Caki2 (cell line): ENCODE results near the gene TTLL11. TPM values are rescaled to one million over a fixed set of nuclear protein-coding genes. Genes with fewer than 3 reads are reported as not detected.

Experiments used
- DNase-seq: peaks from one replicate; pipeline ENCODE4 v3.0.0-alpha.2; 2015; ENCODE audit warnings: low read depth
- in situ Hi-C: cut with HindIII; loops from 2 replicates; pipeline ENCODE4 v1.10.0; 2016; ENCODE audit warnings: low sequenced_read_pairs, low pct_unique_long_range_greater_than_20kb, mixed read lengths
- total RNA-seq: library from RNA; depleted of rRNA; stranded (reverse); fragments of >200 nt; shearing (Covaris generic); gene quantifications from 2 replicates; pipeline ENCODE4 v1.2.3, GENCODE V29; 2014; ENCODE audit warnings: low replicate concordance

The TTLL11 gene
- total RNA-seq, 1 experiment from 2014 or later: 1.7 TPM

DNA sequence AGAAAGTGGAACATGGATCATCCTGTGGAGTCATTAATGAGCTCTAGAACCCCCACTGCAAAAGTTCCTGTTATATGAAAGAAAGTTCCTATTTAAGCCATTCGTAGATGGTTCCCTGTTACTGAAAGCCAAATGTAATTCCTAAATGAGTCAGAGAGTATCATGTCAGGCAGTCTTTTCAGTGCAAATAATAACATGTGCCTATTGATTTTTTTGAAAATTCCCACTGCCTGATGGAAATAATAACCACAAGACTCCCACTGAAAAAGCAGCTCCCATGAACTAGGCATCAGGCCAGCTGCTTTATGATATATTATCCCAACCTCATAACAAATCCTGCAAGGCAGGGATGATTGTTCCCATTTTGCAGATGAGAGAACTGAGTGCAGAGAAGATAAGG lies 224.5 kb downstream of the TTLL11 start:
- in situ Hi-C loops: no loop called here
- no peak for DNase-seq

DNA sequence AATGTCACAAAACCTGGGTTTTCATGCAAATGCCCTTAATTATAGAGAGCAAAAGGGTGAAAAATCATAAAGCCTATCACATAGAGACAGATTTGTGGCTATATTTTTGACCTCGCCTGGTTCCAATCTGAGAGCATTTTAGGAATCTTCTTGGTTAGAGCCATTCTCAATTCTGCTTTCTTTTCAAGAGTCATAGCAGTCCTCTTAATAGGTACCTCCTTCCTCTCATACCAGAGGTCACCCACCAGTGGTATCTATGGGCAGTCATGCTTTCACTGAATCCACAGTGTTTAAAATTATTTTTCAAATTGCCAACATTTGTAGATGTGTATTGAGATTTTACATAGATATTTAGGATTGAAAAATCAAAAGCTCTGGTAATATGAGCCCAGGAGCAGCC lies 226.2 kb downstream of the TTLL11 start:
- in situ Hi-C loops: no loop called here
- no peak for DNase-seq

DNA sequence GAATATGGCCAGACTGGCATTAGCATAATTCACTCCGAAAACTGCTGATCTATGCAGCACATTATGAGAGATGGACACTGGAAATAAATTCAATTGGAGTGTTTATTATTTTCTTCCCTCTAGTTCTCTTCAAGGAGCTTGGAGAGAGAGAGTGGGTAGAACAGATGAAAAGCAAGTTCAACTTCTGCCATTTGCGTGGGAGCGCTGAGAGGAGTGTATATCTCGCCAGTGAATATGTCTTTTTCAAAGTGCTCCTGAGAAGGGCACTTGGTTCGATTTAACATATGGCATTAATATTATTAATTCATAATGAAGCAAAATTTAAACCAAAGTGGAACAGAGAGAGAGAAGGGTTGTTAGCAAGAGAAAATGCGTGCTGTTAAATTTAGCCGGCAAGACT lies 227.2 kb downstream of the TTLL11 start:
- no peak for DNase-seq
- in situ Hi-C loops: no loop called here

DNA sequence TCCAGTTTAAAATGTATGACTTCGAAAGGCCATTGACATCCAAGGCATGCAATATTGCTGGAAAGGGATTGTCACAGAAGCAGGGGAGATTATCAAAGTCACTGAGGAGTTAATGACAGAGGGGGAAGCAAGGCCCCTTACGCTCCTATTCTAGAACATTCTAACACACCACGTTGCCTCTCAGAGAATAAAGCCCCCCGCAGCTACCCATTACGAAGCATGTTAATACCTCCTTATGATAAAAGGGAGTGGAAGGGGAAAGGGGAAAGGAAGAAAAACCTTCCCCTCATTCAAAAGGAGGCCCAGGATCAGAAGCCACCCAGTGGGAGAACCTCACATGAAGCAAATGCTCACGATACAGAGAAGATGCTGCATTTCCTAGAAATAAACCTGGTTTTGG lies 228.0 kb downstream of the TTLL11 start:
- in situ Hi-C loops: no loop called here
- no peak for DNase-seq

DNA sequence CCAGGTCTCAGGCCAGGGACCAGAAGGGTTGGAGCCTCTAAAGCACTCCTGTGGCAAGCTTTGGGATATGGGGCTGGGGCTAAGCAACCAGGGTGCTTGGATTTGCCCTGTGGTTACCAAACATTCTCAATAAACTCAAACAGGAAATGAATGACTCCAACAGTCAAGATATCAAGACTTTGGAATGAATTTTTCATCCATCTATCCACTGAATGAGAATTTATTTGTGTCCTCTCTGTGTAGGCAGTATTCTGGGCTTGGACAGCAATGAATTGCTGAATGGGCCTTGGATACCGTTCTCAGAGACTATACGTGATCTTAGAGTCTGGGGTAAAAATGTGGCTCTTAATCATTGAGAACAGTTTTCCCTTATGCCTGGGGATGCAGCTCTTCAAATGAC lies 229.2 kb downstream of the TTLL11 start:
- in situ Hi-C loops: no loop called here
- no peak for DNase-seq

DNA sequence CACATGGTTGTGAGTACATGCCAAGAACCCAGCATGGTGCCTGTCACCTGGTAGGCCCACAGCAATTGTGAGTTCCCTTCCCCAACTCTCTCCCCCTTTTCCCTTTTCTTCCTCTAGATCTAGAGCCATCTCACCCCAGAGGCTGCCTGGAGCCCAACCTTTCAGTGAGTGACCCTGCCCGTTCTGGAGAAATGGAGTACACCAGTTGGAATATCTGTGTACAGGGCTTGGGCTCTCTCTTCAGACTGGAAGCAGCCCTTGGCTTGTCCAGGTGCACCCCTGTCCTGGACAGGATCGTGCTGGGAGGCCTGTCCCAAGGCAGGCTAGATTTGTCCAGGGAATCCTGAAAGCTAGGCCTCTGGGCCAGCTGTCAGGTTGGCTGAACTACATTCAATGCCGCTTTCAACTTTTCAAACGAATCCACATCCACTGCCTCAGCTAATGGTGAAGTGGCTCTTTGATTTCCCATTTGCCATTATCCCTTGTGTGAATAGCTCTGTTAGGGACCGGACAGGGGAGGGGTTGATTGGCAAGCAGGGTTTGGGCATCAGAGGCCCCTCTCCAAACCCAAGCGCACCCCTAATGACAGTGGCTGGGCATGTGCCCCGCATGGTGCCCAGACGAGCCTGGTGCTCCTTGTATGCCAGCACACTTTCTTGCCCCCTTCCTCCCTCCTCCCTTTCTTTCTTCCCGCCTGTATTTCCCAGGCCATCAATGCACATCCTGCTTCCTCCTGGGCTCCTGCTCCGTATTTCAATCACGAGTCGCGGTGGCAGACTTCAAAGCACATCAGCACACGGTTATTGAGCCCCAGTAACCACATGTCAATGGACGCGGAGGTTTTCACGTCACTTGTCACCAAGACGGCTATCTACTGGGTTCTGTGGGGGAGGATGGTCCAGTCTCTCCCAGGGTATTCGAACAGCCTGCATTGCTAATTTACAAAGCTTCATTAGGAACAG lies 230.5 kb downstream of the TTLL11 start:
- no peak for DNase-seq
- in situ Hi-C loops: no loop called here

DNA sequence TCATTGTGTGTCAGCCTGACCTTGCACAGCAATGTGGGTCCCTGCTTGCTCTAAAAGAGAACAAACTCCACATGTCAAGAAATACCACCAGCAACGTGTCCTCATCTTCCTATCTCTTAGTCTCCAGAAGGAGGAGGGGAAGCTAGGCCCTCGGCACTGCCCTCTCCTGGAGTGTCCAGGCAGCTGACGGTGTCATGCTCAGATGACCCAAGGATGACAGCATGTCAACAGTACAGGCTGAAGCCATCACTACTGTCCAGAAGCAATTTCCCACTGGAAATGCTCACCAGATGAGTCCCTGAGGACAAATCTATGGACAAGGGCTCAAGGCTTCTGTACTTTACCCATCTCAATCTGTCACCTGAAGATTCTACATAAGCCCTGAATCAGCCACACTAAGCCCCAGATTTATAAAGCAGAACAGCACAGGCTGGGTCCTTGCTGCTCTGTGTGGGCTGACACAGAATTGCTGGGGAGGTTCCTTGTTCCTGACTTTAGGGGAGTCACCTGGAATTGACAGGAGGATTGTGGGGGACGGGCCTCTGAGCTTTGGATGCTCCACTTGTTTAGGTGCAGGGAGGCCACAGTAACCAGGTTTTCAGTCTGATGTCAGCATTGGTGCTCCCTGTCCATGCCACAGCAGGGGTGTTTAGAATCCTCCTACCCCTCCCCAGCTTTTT lies 231.5 kb downstream of the TTLL11 start:
- peak; percentile 32 for DNase-seq
- in situ Hi-C loops: no loop called here

DNA sequence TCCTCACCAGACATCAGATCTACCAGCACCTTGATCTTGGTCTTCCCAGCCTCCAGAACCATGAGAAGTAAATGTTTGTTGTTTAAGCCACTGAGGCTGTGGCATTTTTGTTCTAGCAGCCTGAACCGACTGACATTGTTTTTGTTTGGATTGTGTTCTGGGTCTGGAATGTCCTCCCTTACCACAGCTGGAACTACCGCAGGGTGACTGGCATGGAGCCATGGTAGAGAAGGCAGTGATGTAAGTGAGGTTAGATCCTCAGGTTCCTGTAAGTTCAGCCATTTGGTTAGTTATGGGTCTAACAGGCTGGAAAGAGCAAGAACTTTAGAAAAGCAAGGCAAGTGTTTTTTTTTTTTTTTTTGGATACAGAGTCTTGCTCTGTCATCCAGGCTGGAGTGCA lies 232.4 kb downstream of the TTLL11 start:
- in situ Hi-C loops: no loop called here
- no peak for DNase-seq

DNA sequence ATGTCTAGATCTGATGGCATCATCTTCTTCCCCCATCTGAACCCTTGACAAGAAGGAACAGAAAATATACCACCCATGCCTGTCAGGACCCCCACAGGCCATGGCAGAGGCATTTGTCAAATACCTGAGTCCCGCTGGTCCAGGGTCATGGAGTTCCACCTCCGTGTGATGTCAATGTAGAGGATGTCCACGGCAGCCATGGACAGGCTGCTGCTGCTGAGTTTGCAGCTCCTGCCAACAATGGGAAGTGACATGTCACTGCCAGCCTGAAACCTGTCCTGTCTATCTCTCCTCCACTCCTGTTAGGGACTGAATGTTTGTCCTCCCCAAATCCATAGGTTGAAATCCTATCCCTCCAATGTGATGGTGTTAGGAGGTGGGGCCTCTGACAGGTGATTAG lies 232.9 kb downstream of the TTLL11 start:
- DNase-seq: no peak
- in situ Hi-C loops: no loop called here

DNA sequence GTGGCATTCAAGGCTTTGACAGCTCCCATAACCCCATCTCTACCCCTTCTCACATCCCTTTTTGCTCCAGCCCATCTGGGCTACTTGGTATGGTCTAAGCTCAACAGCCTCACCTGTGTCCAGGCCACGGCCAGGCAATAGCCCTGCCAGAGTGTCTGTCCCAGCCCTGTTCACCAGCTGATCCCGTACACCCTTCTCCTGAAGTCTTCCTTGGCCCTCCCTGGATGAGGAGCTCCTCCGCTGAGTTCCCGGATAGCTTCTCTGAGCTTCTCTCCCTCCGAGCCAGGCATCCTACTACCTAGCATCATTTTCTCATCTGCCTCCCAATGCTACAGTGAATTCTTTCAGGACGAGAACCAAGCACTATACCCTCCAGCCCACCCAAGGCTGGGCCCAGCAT lies 233.5 kb downstream of the TTLL11 start:
- no peak for DNase-seq
- in situ Hi-C loops: no loop called here

DNA sequence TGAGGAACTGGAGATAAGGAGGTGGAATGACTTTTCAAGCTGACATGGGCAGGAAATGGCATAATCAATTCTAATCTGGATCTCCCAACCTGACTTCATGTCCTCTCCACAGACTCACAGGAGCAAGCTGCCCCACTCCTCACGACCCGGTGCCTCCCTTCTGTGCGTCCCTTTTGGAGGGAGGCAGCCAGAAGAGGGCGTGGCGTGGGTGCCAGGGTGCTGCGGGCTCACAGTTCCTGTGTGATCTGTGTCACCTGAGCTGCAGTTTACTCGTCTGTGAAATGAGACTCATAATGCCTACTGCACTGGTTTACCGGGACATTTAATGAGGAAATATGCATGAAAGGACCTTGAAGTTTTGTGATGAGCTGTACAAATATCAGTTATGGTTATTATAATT lies 234.3 kb downstream of the TTLL11 start:
- in situ Hi-C loops: no loop called here

DNA sequence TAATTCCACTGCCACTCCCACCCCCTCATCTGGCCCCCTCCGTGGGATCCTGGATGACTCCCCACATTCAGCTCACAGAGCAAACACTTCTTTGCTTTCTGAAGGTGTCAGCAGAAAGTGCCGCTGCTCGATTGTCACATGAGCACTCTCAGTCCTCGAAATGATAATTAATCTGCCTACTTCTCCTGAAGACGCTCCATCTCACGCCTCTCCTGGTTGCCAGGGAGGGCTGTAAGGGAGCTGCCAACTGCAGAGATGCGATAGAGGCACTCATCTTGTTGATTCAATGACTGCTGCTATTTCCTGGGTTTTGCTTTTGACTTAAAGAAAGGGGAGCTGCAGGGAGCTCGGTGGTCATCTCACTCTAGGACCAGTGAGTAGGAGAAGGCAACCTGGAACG lies 235.2 kb downstream of the TTLL11 start:
- in situ Hi-C loops: no loop called here
- no peak for DNase-seq

More for the DNA sequence above, 234.3 kb downstream of the TTLL11 start:
- no peak for DNase-seq

DNA sequence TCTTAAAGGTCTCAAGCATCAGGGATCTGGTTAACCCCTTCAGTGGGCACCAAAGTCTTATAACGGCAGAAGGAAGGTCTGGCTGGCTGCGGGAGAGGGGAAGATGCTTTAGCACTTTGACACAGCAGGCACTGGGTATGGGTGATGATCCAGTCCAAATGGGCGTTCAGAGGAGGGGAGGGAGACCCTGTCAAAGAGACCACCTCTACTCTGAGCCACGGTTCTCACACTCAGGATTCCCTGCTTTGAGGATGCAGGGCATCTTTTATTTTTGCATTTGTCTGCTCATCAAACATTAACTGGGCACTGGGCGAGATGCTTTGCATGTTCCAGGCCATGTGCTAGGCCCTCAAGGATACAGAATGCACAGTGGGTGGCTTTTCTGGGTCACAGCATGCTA lies 237.6 kb downstream of the TTLL11 start:
- in situ Hi-C loops: no loop called here
- no peak for DNase-seq

DNA sequence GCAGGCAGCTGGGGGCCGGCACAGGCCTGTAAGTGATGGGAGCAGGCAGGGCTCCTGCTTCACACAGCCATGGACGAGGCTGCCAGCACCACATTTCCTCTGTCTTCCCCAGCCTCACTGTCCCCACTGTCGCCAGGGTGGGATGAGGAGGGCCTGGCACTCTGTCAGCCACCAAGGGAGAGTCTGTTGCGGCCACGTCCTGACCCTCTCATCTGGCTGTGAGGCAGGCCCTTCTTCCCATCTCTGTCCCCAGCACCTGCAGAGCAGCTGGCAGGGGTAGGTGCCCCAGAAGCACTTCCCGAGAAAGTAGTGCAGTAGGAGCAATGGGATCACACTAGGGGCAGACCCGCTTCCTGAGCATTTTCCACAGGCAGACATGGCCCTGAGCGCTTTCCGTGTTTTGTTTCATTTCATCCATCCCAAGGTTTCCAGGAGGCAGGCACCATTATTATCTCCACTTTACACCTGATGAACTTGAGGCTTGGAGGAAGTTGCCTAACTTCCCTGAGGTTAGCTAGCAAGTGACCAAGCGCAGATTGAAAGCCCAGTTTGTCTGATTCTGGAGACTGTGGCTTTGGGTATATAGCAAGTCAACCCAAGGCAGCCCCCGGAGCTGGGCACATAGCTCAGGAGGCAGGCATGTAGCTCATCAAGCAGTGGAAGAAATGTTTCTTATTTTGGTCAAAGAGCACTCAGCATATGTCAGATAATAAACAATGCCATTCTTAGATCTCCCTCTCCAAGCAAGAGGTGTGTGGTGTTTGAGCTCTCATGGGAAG lies 239.3 kb downstream of the TTLL11 start:
- in situ Hi-C loops: no loop called here
- DNase-seq: no peak

DNA sequence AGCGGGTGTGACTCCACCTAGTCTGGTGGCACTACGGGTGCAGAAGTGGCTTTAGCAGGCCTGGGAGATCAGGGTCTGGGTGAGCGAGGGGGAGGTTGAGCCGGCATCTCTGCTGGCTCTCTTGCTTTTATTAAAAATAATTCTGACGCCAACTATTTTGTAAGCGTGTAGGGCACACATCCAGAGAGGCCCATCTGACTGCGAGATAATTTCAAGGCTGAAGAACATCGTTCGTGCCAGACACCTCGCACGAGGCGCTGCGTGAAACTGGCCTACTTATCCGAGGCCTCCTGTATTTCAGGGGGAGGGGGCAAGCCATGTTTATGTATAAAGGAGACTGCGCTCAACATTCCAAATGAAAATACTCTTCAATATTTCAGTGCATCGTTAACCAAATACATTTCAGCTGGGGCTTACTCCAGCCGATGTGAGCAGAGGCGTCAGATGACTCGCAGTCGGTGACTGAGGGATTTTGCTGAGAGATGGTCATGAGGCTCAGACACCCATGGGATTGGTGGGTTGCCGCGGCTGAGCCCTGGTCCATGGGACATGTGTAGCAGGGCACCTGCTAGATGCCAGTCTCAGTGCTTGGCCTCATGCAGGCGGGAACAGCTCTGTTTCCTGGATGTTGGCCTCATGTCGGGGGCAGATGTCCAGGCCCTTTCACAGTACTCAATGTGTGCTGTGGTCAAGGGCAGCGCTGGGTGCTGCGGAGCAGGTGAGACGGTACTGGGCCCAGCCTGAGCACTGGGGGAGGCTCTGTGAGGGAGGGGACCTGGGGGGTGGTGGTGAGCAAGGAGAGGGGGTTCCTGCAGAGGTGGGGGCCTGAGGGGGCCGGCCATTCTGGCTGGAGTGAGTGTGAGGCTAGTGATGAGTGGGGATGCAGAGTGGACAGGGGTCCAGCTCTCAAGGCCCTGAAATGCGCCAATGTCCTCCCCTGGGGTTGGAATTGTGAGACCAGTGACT lies 240.2 kb downstream of the TTLL11 start:
- DNase-seq: no peak
- in situ Hi-C loops: no loop called here

DNA sequence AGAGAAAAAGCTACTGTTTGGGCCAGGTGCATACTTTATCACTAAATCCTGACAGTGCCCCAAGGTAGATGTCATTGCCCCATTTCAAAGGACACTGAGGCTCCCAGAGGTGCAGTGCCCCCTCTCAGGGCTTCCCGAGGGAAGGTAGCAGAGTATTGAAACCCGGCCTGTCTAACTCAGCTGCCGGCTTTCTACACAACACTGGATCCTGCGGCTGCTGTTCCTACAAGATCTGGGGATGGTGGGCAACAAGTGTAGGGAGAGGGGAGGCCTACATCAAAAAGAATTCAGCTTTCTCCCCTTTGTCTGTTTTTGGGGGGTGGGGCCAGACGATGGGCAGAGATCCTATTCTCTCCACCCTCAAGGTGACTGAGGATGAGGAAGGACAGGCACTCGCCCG lies 240.9 kb downstream of the TTLL11 start:
- DNase-seq: no peak
- in situ Hi-C loops: no loop called here

DNA sequence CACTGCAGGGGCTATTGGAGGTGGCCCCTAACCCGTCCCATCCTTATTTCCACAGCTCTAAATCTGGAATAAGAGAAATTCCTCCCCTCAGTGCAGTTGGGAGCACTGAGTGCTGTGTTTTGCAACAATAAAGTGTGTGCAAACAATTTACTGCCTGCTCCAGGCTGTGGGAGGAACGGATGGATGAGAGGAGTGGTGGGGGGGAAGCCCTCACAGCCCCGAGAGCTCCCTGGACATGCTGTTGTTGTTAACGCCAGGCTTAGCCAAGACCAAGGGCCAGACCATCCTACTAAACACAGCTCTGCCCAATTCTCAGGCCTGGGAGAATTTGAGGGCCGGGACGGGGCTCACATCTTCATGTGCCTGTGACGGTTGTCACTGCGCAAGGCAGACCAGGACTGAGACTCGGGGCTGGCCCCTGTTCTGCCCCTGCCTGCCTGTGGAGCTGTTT lies 241.4 kb downstream of the TTLL11 start:
- in situ Hi-C loops: no loop called here
- no peak for DNase-seq

DNA sequence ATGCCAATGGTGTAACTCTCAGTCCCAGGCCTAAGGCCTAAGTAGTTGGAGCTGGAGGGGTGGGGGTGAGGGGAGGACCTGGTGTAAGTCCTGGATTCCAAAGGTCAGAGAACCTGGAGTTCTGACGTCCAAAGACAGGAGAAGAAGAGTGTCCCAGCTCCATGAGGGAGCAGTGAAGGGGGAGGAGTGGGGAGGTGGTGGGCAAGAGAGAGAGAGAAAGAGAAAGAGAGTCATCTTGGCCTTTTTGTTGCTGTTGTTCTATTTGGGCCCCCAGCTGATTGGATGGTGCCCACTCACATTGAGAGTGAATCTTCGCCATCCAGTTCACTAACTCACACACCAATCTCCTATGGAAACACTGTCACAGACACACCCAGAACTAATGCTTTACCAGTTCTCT lies 242.7 kb downstream of the TTLL11 start:
- in situ Hi-C loops: no loop called here
- DNase-seq: no peak
